Daoy (cell line): ENCODE measurements around the gene GFRA4. TPM values are rescaled to one million over a fixed set of nuclear protein-coding genes. Genes with fewer than 3 reads are reported as not detected.

ENCODE experiments used
- DNase-seq: peaks from one replicate; pipeline ENCODE4 v3.0.0-alpha.2; 2015; ENCODE audit warnings: low read depth
- total RNA-seq: library from RNA; depleted of rRNA; stranded (reverse); fragments of >200 nt; shearing (Covaris generic); gene quantifications from 2 replicates; pipeline ENCODE4 v1.2.3, GENCODE V29; 2014

The GFRA4 gene
- total RNA-seq, 1 experiment from 2014 or later = not detected

DNA sequence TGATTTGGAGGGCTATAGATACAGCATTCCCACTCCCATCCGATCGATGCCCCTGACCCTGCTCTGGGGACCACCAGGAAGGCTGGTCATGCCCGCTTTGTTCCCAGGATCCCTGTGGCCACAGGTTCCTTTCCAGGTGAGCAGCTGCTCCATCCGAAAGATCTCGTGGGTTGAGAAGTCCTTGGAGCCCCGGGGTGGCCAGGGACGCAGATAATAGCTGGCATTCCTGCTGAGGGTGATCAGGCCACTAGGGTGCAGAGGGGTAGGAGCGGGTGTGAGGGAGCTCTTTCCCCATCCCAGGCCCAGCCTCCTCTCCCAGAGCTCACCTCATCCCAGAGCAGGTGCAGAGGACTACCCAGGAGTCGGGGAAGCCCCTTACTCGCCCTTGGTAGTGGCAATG is 11.2 kb upstream of the GFRA4 start:
- DNase-seq = no peak

DNA sequence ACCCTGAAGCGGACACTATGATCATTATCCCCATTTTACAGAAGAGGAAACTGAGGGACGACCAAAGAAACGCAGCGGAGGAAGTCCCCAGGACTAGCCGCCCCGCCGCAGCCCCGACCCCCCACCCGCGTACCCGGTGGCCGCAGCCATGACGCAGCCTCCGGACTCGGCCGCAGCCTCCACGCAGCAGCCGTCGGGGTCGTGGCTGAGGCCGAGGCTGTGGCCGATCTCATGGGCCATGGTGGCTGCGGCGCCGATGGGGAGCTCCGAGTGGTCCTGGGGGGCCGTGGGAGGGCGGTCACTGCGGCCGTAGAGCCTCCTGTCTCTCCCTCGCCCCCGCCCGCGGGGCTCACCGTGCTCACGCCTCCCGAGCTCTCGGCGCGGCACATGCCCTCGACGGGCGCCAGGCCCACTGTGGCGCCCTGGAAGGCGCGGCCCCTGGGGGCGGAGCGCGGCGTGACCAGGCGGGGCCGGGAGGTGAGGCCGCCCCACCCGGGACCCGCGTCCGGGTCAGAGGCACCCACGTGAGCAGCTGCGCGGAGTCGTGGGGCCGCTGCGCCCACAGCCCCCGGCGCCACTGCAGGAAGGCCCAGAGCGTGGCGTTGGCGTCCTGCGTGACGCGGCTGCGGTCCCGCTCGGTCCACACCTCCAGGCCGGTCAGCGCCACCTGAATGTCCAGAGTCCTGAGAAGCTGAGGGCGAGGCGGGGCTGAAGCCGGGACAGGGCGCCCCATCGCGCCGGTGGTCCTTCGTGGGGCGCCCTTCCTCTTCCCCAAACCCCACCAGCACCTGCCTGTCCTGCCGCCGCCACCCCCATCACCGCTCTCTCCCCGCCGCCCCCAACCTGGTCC is 10.2 kb upstream of the GFRA4 start:
- no peak for DNase-seq

DNA sequence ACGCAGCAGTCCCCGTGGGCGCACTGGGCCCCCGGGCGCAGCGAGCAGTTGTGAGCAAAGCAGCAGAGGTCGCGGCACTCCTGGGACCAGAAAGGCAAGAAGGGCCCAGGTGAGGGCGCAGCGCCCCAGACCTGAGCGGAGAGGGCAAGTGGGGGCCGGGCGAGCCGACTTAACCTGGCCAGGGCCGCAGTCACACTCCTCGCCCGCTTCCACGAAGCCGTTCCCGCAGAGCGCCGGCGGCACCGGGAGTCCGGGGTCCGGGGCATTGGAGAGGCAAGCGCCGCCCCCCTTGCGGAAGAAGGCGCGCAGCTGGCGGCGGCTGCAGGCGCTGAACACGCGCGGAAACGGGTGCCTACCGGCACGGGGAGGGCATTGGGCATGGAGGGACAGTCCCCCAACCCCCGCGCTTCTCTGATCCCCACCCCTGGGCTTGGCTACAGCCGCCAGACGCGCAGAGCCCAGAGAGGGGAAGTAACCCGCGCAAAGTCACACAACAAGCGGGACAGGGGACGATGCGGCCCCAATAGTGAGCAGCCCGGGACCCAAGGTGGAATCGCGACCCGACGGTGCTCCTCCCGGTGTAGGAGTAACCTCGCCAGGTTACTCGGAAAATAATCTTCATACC is 9.5 kb upstream of the GFRA4 start:
- no peak for DNase-seq

DNA sequence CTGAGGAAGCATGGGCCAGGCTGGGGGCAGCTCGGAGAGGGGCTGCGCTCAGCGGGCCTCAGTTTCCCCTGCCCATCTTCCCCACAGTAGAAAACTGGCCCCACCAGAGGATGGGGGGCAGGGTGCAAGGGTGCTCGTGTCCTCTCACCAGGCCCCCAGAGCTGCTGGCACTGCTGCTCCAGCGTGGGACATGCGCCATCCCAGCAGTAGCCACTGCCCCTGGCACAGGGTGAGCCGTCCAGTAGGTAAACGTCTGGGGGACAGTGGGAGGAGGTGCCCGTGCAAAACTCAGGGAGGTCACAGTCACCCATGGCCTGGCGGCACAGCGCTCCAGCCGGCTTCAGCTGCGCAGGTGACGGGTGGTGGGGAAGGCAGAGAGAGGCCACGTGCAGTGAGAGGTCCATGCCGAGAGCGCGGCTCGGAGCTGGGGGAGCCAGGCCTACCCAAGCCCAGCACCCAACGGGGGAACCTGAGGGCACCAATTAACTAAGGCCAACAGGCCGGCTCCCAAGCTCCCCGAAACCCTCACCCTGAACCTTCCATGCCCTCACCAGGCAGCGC is 8.9 kb upstream of the GFRA4 start:
- DNase-seq = no peak

DNA sequence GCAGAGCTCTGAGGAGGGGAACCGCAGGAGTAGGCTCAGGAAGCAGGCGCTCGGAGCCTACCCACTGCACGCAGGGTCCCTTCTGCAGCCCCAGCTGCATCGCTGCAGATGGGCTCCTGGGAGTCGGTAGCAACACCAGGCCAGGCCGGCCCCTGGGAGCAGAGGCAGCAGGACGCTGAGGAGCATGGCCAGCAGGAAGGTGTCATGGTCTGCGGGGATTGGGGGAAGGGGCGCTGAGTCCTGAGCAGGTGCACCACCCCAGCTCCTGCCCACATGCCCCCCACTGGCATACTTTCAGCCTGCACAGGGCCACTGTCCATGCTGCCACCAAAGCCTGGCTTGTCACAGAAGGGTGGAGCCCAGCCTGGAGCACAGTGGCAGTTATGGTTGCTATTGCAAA is 7.7 kb upstream of the GFRA4 start:
- DNase-seq = no peak

DNA sequence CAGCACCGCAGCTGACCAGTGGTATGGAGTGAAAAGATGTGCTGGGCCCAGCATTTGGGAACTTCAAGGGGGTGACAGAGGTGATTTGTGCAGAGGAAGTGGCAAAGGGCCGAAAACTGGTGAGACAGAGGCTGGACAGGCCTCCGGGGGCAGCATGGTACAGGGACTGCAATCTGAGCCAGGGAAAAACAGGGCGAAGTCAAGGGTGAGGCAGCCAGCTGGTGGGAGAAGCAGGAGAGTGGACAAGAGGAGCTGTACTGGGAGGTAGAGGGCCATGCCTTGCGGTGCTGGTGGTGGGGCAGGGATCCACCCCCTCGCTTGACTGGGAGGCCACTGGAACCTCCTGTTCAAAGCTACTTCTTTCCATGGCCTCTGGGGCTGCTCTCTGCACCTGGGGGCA is 7.3 kb upstream of the GFRA4 start:
- no peak for DNase-seq

DNA sequence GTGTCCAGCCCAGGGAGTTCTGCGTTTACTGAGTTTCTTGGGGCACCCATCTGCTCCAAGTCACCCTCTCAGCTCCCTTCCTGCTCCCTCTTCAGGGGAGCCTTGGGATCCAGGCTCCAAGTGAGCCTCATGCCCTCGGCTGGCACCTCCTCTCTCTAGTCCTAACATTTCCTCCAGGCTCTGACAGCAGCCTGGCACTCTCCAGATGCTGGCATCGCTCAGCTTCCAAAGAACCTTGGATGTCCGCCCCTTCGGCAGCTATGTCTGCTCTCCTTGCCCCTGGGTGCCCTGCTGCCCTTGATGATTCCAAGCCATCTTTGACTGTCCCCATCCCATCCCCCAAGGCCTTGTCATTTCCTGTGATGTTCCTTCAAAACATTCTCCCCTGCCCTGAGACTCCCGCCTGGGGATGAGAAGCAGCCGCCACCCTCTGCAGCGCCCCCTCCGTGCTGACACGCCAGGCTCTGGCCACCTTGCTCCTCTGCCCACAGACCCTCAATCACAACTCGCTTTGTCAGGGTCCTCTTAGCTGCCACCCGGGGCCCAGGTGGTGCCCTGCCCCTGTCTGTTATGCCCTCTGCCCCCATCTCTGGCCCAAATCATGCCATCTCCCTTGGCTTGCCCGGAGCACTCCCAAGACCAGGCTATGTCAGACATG is 6.6 kb upstream of the GFRA4 start:
- no peak for DNase-seq

DNA sequence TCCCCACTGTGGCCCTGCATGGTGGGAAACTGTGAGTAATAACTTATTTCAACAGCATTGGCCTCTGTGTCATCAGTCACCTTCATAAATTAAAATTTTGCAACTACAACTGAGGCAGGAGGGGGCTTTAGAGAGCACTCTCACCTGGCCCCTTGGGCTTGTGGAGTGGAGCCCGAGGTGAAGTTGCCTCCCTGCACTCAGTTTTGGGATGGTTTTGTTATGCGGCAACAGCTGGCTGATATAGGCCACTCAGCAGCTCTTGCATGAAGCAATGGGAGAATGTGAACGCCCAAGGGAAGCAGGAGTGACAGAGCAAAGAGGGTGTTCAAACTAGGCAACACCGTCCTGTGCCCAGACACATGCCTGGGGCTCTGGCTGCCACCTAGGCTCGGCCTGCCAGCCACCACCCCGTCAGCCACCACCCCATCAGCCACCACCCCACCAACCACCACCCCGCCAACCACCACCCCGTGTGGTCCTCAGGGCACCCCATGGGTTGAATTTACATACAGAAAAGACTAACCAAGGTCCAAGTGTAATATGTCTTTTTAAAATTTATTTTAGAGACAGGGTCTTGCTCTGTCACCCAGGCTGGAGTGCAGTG is 4.3 kb upstream of the GFRA4 start:
- no peak for DNase-seq

DNA sequence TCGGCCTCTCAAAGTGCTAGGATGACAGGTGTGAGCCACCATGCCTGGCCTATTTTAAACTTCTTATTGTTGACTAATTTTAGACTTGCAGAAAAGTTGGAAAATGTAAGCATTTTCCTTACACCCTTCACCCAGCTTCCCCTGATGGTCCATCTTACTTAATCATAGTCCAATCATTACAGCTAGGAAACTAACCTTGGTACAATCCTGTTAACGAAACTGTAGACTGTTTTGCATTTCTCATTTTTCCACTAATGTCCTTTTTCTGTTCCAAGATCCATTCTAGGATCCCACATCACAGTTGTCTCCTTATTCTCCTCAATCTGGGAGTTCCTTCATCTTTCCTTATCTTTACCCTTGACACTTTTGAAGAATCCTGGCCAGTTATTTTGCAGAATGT is 659 bp upstream of the GFRA4 start:
- no peak for DNase-seq

DNA sequence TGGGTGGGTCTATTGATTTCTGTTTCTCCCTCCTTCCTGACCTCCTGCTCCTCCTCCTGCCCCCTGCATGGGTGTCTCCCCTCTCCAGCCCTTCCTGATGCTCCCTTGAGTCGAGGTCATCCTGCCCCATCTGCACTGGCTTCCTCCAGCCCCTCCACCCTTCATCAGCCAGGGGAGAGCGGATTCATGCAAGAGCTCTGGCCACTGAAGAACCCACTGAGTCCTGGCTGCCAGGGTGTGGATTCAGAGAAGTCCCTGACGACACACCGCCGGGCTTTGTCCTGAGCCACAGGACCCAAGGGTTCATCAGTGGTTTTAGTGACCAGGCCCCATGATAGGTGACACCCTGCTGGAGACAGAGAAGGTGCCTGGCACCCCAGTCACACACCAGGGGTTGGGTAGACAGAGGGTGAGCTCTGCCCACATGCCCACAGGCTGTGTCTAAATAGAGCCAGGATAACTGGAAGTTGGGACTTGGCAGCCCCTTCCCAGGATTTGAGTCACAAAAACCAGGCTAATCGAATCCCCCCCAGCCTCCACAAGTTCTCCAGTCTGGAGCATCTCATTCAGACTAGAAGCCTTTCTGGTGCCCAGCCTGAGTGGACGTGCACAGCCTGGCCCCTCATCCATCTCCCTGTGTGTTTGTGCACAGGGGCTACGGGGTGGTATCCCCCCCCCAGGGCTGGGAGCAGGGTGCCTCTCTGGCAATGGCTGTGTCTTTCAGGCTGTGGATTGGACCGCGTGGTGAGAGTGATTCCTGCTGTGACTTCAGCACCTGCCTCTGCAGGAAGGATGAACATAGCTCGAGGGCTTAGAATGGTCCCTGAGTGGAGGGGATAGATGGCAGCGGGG is 1.2 kb downstream of the GFRA4 start:
- DNase-seq = no peak

DNA sequence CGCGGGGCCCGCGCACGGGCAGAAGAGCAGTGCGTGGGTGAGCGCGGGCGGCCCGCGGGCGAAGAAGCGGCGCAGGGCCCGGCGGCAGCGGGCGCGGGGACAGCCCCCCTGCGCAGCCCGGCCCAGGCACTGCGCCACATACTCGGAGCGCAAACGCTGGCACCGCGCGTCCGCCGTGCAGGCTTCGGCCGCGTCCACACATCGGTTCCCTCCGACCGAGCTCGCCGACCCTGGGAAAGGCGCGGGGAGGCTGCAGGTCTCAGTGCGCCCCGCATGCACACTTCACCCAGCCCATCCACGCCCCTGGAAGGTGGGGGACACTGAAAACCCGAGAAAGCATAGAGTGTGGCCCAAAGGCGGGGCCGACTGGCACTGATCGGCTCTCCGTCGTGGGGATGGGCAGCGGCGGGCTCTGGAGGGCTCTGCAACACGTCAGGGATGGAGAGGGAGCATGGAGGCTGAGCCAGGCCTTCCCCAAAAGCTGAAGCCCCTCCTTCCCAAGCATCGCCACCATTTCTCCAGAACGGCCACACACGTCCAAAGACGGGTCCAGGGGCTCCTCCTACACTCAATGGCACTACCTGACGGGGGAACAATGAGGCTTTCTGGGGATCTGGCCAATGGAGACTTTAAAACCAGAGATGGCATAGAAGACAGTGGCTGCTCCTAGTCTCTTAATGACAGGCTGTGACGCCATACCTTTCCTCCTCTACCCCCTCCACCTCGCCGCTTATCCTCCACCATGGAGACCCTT is 2.0 kb downstream of the GFRA4 start:
- peak; percentile 2 for DNase-seq

DNA sequence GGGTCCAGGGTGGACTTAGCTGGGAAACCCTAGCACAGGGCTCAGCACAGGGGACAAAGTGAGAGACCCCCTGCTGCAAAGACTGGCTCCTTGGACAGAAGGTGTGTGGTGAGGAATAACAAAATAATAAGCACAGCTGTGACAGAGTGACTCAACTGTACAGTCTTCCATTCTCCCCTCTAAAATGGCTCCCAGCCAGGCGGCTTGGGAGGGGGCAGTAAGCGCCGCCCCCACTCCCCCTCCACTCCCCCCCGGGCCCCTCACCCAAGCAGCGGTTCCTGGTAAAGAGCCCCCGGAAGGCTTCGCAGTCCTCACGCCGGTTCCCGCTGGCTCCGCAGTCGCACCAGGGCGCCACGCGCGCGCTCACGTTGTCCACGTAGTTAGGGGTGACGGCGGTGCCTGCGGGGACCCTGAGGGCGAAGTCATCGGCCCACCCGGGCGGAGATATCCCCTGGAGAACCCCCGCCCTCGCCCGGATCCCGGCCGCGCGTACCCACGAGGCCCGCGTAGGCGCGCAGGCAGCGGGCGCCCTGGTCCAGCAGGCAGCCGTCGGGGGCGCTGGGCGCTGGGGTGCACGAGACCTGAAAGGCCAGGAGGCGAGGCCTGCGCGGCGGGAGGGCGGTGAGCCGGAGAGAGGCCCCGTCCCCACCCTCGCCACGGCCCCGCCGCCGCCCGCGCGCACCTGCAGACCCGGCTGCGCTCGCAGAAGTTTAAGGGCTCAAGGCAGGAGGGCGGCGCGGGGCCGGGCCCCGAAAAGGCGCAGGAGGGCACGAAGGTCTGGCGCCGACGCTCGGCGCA is 2.7 kb downstream of the GFRA4 start:
- peak; percentile 3 for DNase-seq

DNA sequence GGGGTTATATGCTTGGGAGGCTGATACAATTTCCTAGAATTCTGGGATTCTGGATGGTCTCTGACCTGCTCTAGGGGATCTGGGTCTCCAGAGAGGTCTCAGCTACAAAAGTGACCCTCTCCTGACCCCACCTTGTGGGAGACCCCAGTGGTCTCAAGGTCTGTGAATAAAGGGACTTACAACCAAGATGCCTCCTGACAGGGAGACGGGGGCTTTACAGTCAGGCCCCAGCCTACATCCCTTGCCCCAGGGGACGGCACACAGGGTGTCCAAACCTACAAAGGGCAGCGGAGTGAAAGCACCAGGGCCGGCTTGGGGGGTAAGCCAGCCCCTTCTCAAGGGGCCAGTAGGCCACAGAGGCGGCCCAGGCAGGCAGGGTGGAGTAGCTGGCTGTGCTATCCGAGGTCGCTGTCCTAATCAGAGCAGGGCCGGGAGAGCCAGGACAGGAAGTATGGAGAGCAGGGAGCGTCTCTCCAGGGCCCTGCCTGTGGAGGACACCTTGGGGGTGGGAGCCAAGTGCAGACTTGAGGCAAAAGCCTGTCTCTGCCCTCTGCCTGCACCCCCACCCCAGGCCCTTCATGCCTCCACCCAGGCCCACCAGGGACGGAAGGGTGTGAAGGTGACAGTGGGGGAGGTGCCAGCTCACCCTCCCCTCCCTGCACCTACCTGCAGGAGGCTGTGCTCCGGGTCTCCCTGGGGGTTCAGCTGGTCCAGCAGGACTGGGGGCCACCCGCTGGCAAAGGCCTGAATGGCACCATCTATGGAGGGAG is 3.5 kb downstream of the GFRA4 start:
- peak; percentile 1 for DNase-seq

DNA sequence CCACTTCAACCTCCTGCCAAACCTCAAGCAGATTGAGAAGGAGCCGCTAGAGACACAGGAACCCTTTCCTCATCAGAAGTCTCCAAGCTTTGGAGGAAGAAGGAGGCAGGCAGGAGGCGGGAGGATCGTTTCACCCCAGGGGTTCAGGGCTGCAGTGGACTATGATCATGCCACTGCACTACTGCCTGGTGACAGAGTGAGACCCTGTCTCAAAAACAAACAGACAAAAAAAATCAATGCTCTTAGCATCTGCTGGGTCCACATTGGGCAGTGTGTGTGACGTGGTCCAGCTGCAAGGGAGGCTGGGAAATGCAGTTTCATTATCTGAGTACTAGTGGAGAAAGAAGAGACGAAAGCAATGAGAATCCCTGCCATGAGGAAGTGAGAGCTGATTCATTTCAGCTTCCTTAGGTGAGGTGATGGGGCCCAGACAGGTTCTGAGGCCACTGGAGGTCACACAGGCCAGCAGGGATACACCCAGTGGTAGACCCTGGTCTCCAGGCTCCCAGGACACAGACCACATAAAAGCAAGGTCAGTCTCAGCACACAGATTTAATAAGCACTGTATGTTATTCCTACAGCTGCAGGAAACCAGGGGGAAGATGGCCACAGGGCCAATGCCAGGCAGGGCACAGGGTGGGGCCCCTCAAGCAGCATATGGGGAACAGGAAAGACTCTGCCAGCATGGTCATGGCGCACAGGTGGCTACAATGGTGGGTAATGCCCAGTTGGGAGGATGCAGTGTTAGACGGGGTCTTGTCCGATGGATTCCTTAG is 4.3 kb downstream of the GFRA4 start:
- peak; percentile 15 for DNase-seq

DNA sequence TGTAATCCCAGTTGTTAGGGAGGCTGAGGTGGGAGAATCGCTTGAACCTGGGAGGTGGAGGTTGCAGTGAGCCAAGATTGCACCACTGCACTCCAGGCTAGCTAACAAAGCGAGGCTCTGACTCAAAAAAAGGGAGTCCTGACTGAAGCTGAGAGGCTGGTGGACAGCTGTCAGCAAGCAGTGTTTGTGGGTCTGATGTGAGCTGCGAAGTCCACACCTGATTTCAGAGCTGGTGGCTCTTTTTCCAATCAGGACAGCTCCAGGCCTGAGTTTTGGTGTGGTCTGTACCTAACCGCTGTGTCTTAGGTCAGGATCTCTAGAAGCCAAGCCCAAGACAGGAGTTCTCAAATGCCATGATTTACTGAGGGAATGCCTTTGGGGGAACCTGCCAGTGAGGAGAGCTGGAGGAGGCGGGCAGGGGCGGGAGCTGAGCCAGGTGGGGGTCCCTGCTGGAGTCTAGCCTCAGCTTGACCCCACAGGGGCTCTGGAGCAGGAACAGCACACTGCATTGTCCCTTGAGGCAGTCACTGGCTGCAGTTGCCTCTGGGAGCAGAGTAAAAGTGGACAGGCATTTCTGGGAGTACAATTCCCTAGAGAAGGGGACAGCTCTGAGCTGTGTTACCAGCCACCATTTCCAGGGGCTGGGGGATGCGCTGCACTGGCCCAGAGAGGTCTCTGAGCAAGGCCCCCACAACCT is 5.0 kb downstream of the GFRA4 start:
- no peak for DNase-seq

DNA sequence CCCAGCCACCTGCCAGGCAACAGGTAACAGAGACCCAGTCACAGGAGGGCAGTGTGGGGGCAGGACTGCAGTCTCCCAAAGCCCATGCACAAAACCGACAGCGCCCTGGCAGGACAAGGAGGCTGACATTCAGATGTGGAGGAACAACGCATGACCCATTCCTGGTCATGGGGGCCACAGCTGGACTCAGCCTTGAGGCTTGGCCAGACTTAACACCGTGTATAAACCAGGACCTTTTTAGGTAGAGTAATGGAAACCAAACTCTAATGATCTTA is 8.1 kb downstream of the GFRA4 start:
- no peak for DNase-seq

DNA sequence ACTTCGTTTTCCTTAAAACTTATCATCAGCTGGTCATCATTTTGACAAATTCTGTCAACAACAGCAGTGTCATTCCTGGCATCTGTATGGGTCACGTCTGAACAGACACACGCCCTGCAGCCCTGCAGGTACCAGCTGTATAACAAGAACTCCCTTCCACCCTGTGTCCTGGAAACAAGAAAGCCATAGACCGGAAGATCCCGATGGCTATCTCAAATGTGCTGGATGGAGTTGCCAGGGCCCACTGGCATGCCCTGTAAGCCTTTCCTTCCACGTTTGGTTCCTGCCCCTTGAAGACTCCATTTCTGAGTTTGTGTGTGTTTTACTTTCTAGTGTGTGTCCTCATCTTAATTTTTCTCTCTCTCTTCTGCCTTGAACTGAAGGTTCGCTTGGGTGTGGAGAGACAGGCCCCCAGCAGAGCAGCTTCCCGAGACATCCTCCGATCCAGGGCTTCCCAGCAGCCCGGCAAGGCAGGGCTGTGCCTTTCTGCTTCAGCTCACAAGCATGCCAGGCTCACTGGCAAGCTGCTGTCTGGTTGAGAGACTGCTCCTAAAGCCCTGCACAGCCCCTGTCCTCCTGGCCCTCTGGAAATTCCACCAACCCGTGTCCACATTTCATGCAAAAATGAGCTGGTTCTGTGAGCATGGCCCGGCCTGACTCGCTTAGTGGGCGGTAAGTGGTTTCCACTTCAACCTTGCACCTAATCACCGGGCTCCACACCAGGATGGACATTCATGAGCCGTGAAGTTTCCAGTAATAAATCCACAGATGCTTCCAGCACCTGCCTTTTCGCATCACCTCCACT is 8.7 kb downstream of the GFRA4 start:
- DNase-seq = no peak
